Kidney epithelial cell (primary cell): ENCODE results near the gene MORN1. TPM values are rescaled to one million over a fixed set of nuclear protein-coding genes. Genes with fewer than 3 reads are reported as not detected.

Experiments used
- DNase-seq: peaks from one replicate; pipeline ENCODE4 v3.0.0-alpha.2; 2010; ENCODE audit warnings: low read depth
- H3K27me3 ChIP-seq: 2 replicates; pipeline ENCODE4 v1.6.0; 2011; ENCODE audit warnings: low read length; ENCODE audit not compliant: control insufficient read depth, insufficient read depth
- H3K36me3 ChIP-seq: 2 replicates; pipeline ENCODE4 v1.5.1; 2011; ENCODE audit warnings: low read length; ENCODE audit not compliant: control insufficient read depth, insufficient read depth
- H3K4me3 ChIP-seq: 2 replicates; pipeline ENCODE4 v1.5.1; 2011; ENCODE audit warnings: low read depth, mild to moderate bottlenecking, control low read depth, low read length
- CTCF ChIP-seq: IDR thresholded peaks from 2 replicates; pipeline ENCODE4 v1.5.1; 2011; ENCODE audit warnings: mild to moderate bottlenecking, moderate library complexity, low read length, control low read depth, inconsistent platforms; ENCODE audit not compliant: insufficient read depth, poor library complexity, severe bottlenecking
- total RNA-seq: library from RNA; depleted of rRNA; stranded (reverse); fragments of >200 nt; gene quantifications from 2 replicates; pipeline ENCODE4 v1.2.3, GENCODE V29; 2015

MORN1 gene
- total RNA-seq, 1 donor from 2014 or later: 8.4 TPM

GRCh38 chr1:2368053-2368744 lies 23.2 kb downstream of the MORN1 start:
- TF ChIP-seq CTCF: no peak
- Histone ChIP-seq H3K36me3 (no peaks in the 10 kb centered on the region), H3K4me3 (no peak overlapping the region), H3K27me3 (no peaks in the 10 kb centered on the region)
- DNase-seq: no peak

GRCh38 chr1:2363847-2364513 lies 27.4 kb downstream of the MORN1 start:
- no peak for DNase-seq
- Histone ChIP-seq H3K4me3 (no peak overlapping the region), H3K27me3 (no peaks in the 10 kb centered on the region), H3K36me3 (no peaks in the 10 kb centered on the region)
- no peak for TF ChIP-seq CTCF

GRCh38 chr1:2360588-2361364 lies 30.6 kb downstream of the MORN1 start:
- Histone ChIP-seq H3K27me3 (no peaks in the 10 kb centered on the region), H3K4me3 (no peak overlapping the region), H3K36me3 (no peaks in the 10 kb centered on the region)
- no peak for DNase-seq
- TF ChIP-seq CTCF: no peak

- H3K4me3 ChIP-seq: no peak overlapping the region
- H3K36me3 ChIP-seq: no peaks in the 10 kb centered on the region
- no peak for TF ChIP-seq CTCF
- peaks cover 6% of the 10 kb centered on the region for H3K27me3 ChIP-seq
- DNase-seq: no peak
Observed at GRCh38 chr1:2358651-2359640, 32.4 kb downstream of the MORN1 start.

- peaks cover 6% of the 10 kb centered on the region for H3K27me3 ChIP-seq
Observed at GRCh38 chr1:2358072-2358471, 33.3 kb downstream of the MORN1 start.

More at GRCh38 chr1:2358072-2358471, 33.3 kb downstream of the MORN1 start:
- Histone ChIP-seq H3K36me3 (no peaks in the 10 kb centered on the region), H3K4me3 (no peak overlapping the region)
- no peak for TF ChIP-seq CTCF
- DNase-seq: no peak
